ENCODE data around the gene SINHCAF.

- TF ChIP-seq EZH2phosphoT487 (IDR thresholded peaks at IDR 0.05; ENCODE audit: low read depth) (no peak), CTCF (IDR thresholded peaks at IDR 0.05; ENCODE audit: low read depth, low read length) (no peak)
Observed at GRCh38 chr12:31275491-31275890, 50.5 kb downstream of the SINHCAF start.

Measured in OCI-LY3 (cell line).